Fibroblast of the aortic adventitia (primary cell): Measurements from ENCODE around the gene CCDC78. TPM values are rescaled to one million over a fixed set of nuclear protein-coding genes. Genes with fewer than 3 reads are reported as not detected.

Experiments
- DNase-seq: peaks from one replicate; pipeline ENCODE4 v3.0.0-alpha.2; 2010; ENCODE audit warnings: low read depth
- H3K4me3 ChIP-seq: 2 replicates; pipeline ENCODE4 v1.5.1; 2011; ENCODE audit warnings: low read depth, mild to moderate bottlenecking, control low read depth, low read length, moderate library complexity
- small RNA-seq: library from RNA; depleted of rRNA; stranded (forward); fragments of <200 nt; gene quantifications from one replicate; pipeline ENCODE3, GENCODE V24; 2012
- total RNA-seq: library from RNA; depleted of rRNA; stranded (reverse); fragments of >200 nt; gene quantifications from 2 replicates; pipeline ENCODE4 v1.2.3, GENCODE V29; 2012; ENCODE audit warnings: low replicate concordance
- TF ChIP-seq, protein P1 (sequence below): IDR thresholded peaks from 2 replicates; pipeline ENCODE4 v1.5.1; 2011; ENCODE audit warnings: mild to moderate bottlenecking, low read length, control low read depth, inconsistent platforms; ENCODE audit not compliant: insufficient read depth

The CCDC78 gene
- total RNA-seq, 1 donor: 1.8 TPM

DNA sequence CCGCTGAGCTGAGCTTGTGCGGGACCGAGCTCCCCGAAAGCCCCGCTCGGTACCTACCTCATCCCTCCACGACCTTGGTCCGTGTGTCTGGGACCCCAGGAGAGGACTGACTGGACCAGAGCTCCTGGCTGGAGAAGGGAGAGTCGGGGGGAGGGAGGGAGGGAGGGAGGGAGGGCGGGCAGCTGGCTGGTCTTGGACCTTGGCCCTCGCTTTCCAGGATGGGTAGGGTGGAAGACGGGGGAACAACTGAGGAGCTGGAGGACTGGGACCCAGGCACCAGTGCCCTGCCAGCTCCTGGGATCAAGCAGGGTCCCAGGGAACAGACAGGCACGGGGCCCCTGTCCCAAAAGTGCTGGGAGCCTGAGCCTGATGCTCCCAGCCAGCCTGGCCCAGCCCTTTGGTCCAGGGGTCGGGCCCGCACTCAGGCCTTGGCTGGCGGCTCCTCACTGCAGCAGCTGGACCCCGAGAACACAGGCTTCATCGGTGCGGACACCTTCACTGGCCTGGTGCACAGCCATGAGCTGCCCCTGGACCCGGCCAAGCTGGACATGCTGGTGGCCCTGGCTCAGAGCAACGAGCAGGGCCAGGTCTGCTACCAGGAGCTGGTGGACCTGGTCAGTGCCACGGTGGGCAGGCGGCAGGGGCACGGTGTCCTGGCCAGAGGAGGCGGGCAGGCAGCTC, 50.2 kb downstream of the CCDC78 start:
- TF ChIP-seq, protein P1, sequence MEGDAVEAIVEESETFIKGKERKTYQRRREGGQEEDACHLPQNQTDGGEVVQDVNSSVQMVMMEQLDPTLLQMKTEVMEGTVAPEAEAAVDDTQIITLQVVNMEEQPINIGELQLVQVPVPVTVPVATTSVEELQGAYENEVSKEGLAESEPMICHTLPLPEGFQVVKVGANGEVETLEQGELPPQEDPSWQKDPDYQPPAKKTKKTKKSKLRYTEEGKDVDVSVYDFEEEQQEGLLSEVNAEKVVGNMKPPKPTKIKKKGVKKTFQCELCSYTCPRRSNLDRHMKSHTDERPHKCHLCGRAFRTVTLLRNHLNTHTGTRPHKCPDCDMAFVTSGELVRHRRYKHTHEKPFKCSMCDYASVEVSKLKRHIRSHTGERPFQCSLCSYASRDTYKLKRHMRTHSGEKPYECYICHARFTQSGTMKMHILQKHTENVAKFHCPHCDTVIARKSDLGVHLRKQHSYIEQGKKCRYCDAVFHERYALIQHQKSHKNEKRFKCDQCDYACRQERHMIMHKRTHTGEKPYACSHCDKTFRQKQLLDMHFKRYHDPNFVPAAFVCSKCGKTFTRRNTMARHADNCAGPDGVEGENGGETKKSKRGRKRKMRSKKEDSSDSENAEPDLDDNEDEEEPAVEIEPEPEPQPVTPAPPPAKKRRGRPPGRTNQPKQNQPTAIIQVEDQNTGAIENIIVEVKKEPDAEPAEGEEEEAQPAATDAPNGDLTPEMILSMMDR: no peak
- H3K4me3 ChIP-seq: peak overlapping the region; percentile 48
- no peak for DNase-seq

DNA sequence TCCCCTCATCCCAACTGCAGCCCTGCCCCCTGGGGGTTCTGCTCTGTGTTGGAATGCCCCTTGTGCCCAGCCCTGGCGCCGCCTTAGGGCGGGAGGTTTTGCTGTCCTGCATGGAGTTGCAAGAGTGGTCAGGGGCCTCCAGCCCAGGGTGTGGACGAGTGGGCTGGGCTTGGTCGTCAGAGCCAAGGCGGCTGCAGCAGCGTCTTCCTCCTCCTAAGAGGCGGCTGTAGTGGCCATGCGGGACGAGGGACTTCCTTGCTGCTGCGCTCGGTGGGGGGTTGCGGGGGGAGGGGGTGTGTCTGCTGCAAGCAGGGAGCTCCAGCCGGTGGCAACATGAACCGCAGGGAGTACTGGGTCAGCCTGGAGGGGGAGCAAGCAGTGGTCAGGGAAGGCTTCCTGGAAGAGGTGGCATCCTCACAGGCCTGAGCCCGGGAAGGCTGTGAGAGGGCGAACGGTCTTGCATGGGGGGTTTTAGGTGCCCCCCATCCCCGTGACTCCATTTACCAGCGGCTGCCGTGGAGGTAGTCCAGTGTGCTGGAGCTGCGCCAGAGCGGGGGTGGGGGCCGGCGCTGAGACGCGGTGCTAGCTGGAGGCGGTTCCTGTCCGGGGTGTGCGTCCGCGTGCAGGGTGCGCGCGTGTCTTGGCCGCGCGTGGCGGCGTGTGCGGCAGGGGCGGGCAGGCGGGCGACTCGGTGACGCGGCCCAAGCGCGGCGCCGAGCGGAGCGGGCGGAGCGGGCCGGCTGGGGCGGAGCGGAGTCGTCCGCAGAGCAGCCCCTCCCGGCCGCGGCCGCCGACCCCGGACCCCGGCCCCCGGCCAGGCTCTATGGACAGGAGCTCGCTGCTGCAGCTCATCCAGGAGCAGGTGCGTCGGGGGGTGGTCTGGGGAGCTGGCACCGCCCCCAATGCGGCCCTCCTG, 51.0 kb downstream of the CCDC78 start, which contains the start of gene RHBDL1:
Gene RHBDL1, plus strand, starts transcription at position 704 of the 916 bp plus-strand sequence. Its CDS starts 120 bp downstream, at position 824.
- peak within 1 kb of the TSS; percentile 53 for H3K4me3 ChIP-seq
- TF ChIP-seq, protein P1: no peak
- DNase-seq: peak; percentile 6

DNA sequence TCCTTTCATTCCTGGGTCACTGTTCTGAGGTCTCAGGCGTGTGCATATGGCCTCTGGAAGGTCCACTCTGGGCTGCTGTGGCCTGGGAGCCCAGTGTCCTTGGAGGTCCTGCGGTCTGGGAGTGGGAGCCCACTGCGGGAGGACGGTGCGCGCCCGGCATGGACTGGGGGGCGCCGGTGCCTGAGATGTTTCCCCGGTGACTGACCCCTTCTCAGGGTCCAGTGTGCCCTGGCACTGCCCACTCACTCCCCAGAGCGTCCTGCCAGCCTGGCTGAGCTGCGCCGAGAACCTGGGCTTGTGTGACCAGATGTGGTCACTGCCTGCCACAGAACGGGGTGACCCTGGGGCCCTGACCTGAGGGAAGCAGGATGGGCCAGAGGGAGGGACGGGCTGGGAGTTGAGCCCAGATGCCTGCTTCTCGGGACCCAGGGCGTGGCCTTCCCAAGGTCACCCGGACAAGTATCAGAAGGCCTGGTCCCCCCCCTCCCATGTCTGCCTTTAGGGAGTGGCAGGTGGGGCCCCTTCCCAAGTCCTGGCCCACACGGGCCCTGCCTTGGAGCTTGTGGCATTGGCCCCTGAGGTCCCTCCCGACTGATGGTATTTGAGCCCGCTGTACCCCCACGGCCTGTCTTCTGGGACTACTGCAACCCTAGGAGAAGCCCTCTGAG, 51.9 kb downstream of the CCDC78 start:
- no peak for DNase-seq
- TF ChIP-seq, protein P1: no peak

DNA sequence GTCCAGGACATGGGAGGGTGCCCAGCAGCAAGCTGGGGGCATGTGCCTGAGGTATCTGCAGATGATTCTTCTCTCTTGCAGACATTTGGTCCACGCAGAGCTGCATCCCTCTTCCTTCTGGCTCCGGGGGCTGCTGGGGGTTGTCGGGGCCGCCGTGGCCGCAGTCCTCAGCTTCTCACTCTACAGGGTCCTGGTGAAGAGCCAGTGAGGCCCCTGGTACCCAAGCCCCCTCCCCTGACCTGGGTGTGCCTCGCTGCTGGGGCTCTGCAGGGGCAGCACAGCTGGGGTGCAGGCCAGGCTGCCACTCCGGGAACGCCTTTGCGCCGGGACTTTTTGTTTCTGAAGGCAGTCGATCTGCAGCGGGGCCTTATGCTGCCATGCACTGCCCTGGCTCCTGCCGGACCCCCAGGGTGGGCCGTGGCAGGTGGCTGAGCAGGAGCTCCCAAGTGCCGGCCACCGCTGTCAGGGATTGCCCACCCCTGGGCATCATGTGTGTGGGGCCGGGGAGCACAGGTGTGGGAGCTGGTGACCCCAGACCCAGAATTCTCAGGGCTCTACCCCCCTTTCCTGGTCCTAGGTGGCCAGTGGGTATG, 52.7 kb downstream of the CCDC78 start:
- no peak overlapping the region for H3K4me3 ChIP-seq
- no peak for DNase-seq
- TF ChIP-seq, protein P1: no peak

More for the DNA sequence above, 51.9 kb downstream of the CCDC78 start:
- H3K4me3 ChIP-seq: no peak overlapping the region

DNA sequence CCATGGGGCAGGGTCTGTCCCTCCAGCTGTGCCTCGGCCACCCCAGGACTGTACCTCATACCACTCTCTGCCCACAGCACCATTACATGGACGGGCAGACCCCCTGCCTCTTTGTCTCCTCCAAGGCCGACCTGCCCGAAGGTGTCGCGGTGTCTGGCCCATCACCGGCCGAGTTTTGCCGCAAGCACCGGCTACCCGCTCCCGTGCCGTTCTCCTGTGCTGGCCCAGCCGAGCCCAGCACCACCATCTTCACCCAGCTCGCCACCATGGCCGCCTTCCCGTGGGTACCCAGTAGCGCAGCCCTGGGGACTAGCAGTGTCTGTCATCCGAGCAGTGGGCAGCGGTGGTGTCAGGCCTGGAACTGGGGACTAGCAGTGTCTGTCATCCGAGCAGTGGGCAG, 53.4 kb downstream of the CCDC78 start:
- H3K4me3 ChIP-seq: no peak overlapping the region
- TF ChIP-seq, protein P1: no peak
- DNase-seq: no peak

Small RNA genes lying within 50 kb of the gene (small RNA-seq; reads per million reads assigned to genes)
- gene MIR662: not detected

Other genes starting within 250 kb of the CCDC78 start
- 31.6 and 43.9 TPM in 2 replicates for gene CAPN15, start 198.7 kb downstream of the CCDC78 start, total RNA-seq
- not detected in 2 replicates for gene PRR35, start 166.0 kb downstream of the CCDC78 start, total RNA-seq
- gene NHLRC4, start 159.4 kb downstream of the CCDC78 start, total RNA-seq: 2.0 and 2.5 TPM in 2 replicates
- 20.7 and 29.1 TPM in 2 replicates for gene PIGQ, start 156.5 kb downstream of the CCDC78 start, total RNA-seq
- 12.0 and 14.6 TPM in 2 replicates for gene RAB40C, start 136.4 kb downstream of the CCDC78 start, total RNA-seq
- gene WFIKKN1, start 95.5 kb downstream of the CCDC78 start, total RNA-seq: 0.18 and 0.25 TPM in 2 replicates
- gene METTL26, start 90.1 kb downstream of the CCDC78 start, total RNA-seq: 85.0 and 86.0 TPM in 2 replicates
- 13.3 and 22.4 TPM in 2 replicates for gene MCRIP2, start 84.6 kb downstream of the CCDC78 start, total RNA-seq
- gene WDR90, start 77.1 kb downstream of the CCDC78 start, total RNA-seq: 12.7 and 25.0 TPM in 2 replicates
- gene RHOT2, start 58.3 kb downstream of the CCDC78 start, total RNA-seq: 24.4 and 34.5 TPM in 2 replicates
- gene RHBDL1, start 50.8 kb downstream of the CCDC78 start, total RNA-seq: 1.6 and 3.2 TPM in 2 replicates
- 88.9 and 112 TPM in 2 replicates for gene STUB1, start 46.0 kb downstream of the CCDC78 start, total RNA-seq
- 32.0 and 42.8 TPM in 2 replicates for gene JMJD8, start 42.1 kb downstream of the CCDC78 start, total RNA-seq
- gene WDR24, start 36.0 kb downstream of the CCDC78 start, total RNA-seq: 8.1 and 8.3 TPM in 2 replicates
- gene FBXL16, start 20.6 kb downstream of the CCDC78 start, total RNA-seq: under 0.01 TPM in 1 of 2 replicates, not detected in the other
- gene METRN, start 11.3 kb downstream of the CCDC78 start, total RNA-seq: 30.7 and 38.8 TPM in 2 replicates
- gene ANTKMT, start 5.3 kb downstream of the CCDC78 start, total RNA-seq: 21.8 and 70.1 TPM in 2 replicates
- gene HAGHL, start 663 bp upstream of the CCDC78 start, total RNA-seq: 10.6 and 21.1 TPM in 2 replicates
- 20.0 and 24.7 TPM in 2 replicates for gene CIAO3, start 14.6 kb upstream of the CCDC78 start, total RNA-seq
- gene MSLN, start 34.3 kb upstream of the CCDC78 start, total RNA-seq: not detected in 2 replicates
- 14.5 and 20.3 TPM in 2 replicates for gene RPUSD1, start 61.9 kb upstream of the CCDC78 start, total RNA-seq
- gene CHTF18, start 62.2 kb upstream of the CCDC78 start, total RNA-seq: 3.6 and 20.0 TPM in 2 replicates
- gene GNG13, start 74.3 kb upstream of the CCDC78 start, total RNA-seq: not detected in 2 replicates
- gene LMF1, start 244.5 kb upstream of the CCDC78 start, total RNA-seq: 11.9 and 29.4 TPM in 2 replicates